GM21526 (cell line): ENCODE measurements around the gene KCTD8.

ENCODE experiments used
- ATAC-seq: cut with Tn5 transposase; IDR thresholded peaks from one replicate; pipeline ENCODE4 v1.9.1; 2021; ENCODE audit warnings: moderate library complexity; ENCODE audit not compliant: unreplicated experiment, low FRiP score

Gene KCTD8

DNA sequence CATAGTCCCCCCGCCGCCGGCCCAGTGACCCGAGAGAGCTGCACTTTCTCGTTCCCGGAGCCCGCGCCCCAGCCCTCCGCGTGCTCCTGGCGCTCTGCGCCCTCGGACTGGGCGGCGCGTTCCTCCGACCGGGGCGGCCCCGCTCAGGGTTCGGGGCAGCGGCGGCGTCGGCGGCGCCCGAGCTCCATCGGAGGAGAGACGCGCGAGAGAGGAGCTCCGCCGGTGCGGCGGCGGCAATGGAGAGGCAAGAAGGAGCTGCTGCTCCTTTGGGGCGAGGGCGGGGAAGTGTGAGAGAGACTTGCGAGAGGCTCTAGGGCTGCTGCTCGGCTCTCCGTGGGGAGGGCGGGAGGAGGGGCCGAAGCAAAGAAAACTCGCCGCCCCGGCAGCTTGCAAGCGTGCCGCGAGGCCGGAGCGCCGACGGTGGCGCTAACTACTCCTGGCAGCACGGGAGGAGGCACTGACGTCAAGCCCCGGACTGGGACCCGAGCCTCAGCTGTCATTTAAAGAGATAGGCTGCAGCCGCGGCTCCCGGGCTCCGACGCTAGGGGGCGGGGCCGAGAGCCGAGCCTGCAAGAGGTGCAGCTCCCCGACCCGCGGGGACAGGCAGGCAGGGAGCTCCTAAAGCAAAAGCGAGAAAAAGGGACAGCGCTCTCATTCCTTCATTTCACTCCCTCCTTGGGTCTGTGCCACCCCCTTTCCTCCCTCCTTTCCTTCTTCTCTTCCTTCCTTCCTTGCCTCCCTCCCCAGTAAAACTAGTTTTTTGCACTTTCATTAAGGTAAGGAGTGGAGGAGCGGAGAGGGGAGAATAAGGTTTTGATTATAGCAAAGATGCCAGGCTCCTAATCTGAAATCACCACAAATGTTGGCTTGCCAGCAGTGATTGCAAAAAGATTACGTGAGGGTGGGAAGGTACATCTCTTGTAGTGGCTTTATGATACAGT lies at the start of gene KCTD8:
Gene KCTD8, minus strand, starts transcription at position 289 of the 941 bp plus-strand sequence.
- ATAC-seq = peak; percentile 96

DNA sequence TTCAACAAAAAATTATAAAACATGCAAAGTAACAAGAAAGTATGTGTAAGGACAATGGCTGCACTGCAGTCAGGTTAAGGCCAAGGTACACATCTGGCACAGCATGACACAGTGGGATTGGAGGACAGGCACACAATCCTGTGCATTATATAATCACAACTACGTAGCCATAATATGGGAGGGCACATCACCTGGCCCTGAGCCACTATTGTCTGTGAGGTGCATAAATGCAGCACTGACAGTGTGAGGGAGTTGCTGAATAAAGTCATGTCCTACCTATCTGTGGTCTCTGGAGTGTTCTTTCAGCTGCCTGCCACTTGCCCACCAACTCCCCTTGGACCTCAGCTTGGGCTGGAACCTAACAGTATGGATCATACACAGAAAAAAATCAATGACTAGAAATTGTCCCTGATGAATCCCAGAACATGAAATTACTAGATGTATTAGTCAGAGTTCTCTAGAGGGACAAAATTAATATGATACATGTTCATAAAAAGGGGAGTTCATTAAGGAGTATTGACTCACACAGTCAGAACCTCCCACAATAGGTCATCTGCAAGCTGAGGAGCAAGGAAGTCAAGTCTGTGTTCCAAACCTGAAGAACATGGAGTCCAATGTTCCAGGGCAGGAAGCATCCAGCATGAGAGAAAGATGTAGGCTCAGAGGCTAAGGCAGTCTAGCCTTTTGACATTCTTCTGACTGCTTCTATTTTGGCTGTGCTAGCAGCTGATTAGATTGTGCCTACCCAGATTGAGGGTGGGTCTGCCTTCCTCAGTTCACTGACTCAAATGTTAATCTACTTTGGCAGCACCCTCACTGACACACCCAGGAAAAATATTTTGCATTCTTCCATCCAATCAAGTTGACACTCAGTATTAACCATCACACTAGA lies 46.4 kb upstream of the KCTD8 start:
- ATAC-seq = no peak

DNA sequence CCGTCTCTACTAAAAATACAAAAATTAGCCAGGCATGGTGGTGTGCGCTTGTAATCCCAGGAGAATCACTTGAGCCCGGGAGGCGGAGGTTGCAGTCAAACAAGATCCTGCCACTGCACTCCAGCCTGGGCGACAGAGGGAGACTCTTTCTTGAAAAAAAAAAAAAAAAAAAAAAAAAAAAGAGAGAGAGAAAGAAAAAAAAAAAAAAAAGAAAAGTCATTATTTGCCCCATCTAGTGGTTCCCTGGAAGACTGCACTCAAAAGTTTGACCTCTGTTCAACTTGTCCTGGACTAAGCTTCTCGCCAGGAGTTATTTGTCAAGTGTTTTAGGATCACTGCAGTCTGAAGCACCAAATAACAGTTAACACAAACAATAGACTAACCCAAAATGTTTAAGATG lies 45.3 kb upstream of the KCTD8 start:
- ATAC-seq = peak; percentile 56

DNA sequence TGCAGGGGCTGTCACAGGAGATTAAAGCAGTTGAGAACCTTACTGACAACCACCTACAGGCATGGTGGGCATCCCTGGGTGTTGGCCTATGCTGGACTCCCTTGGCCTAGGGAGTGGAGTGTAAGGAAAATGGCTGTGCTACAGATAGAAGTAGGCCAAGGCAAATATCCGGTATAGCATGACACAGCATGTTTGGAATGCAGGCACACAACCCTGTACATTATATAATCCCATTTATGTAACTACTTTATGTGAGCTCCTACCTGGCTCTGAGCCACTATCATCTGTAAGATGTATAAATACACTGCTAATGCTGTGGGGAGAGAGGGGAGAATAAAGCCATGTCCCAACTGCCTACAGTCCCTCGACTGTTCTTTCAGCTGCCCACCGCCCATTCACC lies 38.7 kb upstream of the KCTD8 start:
- no peak for ATAC-seq

DNA sequence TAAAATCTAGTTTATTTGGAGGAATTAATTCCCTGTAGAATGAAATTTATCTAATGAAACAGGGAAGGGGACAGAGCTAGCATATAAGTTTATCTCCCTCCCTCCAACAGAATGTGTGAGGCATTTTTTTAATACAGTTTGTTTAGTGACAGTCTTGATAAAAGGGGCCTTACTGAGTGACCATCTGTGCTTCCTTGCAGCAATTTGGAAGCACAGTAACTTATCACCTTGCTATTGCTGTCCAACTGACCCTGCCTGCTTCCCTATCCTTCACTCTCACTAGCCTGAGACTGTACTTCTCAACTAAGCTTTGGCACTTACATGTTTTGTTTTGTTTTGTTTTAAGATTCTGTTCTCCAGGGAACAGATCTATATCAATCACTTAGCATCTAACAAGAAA lies 31.1 kb upstream of the KCTD8 start:
- no peak for ATAC-seq

DNA sequence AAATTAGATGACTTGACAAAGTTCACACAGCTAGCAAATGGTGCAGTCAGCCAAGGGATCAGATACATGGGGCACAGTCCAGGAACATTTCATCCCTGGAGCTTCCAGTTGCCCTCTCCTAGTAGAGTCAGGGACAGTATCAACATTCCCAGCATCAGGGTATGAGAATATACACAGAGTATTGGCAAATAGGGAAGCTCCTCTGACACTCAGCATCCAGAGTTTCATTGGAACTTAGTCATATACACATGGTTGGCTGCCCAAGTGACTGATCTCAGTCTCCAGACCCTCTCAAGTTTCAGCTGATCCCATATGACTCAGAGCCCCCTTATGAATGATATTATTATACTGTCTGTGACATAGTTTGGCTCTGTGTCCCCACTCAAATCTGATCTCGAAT lies 13.7 kb upstream of the KCTD8 start:
- no peak for ATAC-seq

DNA sequence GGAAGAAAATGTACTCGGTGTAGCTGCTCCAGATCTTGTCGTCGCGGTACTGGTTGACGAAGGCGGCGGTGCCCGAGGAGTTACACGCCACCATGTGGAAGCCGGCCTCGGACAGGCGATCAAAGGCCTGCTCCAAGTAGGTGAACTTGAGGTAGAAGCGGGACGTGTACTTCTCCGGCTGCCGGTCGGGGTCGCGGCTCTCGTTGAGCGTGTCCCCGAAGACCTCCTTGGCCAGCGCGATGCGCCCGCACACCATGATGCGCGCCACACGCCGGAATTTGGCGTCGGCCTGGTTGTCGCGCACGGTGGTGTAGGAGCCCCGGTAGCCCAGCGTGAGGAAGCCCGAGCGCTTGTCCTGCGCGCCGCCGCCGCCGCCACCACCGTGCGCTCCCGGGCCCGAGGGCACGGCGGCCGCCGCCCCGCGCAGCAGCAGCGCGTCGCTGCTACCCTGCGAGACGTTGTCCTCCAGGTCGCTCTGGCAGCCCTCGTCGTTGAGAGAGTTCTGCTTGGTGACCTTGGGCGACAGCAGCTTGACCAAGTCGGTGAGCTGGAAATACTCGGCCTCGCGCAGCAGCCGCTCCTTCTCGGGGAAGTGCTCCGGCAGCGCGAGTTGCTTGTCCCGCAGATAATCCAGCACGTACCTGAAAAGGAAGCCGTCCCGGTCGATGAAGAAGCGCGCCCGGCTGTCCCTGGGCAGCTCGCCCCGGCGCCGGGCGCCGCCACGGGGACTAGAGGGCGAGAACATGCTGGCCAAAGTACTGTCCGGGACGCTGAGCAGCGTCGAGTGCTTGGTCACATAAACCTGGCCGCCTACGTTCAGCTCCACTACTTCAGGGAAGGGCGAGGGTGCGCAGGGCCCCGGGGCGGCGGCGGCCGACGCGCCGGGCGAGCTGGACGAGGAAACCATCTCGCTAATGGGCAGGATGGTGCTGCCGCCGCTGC lies 775 bp downstream of the KCTD8 start:
- ATAC-seq = peak; percentile 15

DNA sequence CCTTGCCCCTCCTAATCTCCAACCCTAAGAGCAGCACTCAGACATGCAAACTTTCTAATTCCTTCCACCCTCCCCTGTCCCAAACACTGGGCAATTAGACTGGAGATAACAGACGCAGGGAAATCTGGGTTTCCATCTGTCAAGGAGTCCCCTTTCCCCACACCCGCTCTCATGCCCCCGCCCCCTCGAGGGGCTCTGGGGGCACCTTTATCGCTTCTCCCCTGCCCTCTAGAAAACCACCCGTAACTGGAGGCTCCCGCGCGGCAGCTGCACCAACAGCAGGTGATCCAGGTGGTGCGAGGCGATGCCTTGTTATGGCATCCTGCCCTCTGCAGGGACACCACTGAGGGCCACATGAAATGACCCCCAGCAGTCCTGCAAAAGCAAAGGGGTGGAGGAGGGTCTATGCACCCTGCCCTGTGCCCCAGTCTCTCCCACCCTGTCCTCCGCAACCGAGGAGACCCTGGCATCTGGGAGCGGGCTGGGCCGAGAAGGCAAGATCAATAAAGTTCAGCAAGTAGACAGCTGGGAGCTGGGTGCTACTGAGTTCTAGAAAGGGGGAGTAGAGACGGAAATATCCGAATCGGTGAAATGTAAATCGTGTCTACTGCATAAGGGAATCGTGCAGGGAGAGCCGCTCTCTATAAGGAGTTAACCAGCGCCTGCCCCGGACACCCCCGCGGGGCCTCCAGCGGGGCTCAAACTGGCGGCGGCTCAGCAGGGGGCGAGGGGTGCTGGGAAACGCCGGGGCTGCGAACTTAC lies 1.6 kb downstream of the KCTD8 start:
- no peak for ATAC-seq

DNA sequence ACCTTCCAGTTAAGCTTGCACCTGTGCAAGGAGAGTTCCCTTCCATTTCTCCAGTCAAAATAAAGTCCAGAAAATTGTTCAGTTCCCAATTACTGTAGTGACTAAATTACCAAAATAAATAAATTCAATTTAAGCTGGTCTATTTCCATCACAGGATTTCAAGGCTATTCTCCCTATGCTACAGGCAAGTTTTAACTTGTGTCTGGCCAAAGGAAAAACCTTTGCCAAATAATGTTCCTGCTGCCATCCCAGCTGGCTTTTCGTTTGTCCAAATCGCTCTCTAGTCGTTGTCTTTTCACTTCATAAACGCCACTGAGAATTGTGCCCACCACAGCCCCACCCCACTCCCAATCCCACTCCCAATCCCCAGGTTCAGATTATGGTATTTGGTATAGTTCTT lies 2.4 kb downstream of the KCTD8 start:
- no peak for ATAC-seq

DNA sequence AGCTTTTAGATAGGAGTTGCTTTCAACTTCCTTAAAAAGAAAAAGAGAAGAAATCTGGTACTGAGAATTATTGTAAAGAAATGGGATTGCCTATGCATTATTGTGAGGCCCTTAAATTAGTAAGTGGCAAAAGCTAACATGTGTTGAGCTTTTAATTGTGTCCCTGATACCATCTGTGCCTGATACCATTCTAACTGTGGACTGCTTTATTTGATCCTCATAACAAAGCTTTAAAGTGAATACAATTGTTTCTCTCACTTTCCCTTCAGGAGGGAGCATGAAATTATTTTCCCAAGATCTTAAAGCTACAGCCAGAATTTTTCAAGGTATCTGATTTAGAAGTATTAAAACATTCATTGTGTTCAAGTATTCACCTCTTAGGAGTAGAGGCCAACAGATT lies 9.9 kb downstream of the KCTD8 start:
- ATAC-seq = no peak

DNA sequence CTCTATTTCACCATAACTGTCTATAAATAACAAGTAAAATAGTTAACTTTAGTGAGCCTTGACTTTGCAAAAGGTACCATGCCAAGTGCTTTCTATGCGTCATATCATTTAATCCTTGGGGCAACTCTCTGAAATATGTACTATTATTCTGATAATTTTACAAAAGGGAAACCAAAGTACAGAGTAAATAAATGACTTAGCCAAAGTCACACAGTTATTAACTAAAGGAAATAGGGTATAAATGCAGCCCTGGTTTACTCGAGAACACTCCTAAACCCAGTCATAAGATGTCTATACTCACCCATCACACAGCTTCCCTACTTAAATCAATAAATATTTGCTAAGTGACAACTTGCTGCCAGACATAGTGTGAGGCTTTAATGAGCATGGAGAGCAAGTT lies 14.4 kb downstream of the KCTD8 start:
- ATAC-seq = no peak

DNA sequence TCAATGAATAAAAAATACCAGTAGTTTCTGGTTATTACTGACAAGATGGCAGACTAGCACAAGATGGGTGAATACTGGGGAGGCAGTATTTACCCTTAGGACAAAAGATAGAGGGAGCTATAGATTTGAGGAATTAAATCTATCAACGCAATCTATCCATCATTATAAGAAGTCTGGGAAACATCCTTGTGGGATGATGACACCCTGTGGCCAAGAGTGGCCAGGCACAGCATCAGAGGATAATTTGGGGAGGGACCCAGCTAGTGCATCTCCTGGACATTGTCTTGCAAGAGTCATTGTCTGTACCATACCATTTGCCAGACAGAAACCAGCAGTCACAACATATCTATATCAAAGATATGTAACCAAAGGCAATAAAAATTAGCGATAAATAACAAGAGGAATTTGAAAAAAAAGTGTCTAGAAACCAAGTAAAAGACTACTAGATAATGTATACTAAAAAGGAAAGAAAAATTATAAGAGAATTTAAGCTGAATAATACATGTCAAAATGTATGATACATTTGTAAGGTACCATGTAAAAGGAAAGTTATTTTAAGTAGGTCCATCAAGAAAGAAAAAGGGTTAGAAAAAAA lies 22.9 kb downstream of the KCTD8 start:
- ATAC-seq = no peak

DNA sequence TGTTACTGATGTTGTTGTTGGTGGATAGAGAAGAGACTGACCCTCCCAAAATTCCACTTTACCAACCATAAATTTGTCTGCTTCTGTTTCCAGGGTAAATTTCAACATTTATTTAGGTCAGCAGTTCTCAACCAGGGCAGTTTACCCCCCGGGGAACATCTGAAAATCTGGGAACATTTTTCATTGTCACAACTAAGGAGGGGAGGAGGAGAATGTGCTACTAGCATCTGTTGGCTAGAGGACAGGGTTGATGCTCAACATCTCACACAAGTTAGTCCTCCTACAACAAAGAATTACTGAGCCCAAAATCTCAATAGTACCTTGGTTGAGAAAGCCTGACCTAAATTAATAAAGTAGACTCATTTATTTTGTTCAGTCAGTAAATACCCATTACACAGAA lies 25.7 kb downstream of the KCTD8 start:
- ATAC-seq = no peak

DNA sequence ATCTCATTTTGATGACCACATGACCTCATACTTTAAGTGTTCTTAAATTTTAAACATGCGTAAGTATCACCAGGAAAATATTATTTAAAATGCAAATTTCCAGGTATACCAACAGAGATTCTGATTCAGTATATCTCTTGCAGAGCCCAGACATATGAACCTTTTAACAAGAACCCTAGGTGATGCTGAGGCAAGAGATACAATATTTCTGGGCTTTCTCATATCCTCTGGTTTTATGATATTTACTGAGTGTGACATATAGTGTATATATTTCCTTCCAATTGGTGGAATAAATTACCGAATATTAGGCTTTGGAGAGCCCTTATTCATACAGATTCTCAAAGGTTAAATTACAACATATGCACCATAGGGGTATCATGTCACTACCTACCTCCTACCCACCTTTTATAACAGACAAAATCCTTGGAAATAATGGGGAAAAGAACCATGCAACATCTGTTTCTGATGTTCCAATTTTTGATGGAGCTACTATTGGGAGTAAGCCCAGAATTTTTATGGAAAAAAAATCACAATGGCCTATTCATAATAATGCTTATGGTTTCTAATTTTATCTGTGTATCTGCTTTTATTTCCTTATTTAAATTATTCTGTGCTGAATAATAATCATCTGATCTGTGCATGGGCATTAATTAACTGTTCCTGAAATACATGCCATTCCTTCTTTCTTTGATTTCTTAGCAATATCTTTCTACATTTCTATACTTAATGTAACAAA lies 27.1 kb downstream of the KCTD8 start:
- ATAC-seq = no peak

DNA sequence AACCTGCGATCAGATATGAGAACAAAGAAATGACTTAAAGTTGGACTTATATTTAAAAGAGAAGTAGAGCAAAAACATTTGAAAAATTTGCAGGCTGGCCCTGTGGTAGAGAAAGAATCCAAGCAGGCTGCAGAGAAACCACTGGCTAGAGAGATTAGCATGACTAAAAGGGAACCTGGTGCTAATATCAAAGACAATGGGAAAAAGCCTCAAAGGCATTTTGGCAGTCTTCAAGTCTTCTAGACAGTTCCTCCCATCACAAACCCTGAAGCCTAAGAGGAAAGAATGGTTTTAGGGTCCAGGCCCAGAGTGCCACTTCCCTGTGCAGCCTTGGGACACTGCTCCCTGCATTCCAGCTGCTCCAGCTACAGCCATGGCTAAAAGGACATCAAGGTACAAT lies 33.4 kb downstream of the KCTD8 start:
- no peak for ATAC-seq

DNA sequence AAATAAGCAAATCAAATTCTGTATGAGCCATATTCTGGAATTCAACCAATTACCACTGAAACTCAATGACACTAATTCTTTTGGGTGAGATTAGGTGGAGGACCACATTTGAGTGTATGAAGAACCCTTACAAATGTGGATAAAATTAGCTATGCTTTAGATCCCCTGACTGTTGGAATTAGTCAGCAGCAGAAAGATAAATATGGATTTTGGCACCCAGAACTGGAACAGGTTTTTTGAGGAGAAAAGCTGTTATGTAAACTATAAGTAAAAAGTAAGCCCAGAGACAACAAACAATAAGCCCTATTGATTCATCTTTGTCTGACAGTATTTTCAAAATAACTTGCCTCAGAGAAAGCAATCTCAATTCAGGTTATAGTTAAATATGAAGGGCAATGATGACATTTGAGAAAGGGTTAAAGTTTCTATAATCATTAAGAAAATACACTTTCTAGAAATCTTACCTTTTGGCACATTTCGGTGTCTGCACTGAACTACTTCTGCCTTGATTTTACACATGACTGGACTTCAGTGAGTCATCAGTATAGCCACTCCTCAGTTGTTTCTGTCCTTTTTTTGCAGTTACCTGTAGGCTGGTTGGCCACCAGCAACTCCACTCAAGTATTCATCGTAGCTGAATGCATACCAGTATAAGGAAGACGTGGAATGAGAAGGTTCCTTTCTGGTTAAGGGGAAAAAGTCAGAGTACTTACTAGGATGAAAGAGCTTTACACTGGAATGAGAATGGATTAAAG lies 80.0 kb downstream of the KCTD8 start:
- no peak for ATAC-seq

DNA sequence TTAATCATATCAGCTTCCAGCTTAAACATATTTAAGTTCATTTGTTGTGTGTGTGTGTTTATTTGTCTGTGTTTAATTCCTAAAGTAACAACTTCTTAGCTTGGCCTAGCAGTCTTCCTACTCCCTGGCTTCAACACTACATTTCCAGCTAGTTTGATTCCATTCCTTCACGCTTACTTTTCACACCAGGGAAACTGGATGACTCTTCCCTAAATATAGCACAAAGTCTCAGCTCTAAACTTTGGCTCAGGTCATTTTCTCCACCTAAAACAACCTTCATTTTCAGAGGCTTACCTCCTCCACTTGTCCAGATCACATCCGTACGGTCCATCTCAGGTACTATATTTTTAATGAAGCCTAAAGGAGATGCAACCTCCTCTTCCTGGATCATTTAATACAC lies 94.4 kb downstream of the KCTD8 start:
- no peak for ATAC-seq

DNA sequence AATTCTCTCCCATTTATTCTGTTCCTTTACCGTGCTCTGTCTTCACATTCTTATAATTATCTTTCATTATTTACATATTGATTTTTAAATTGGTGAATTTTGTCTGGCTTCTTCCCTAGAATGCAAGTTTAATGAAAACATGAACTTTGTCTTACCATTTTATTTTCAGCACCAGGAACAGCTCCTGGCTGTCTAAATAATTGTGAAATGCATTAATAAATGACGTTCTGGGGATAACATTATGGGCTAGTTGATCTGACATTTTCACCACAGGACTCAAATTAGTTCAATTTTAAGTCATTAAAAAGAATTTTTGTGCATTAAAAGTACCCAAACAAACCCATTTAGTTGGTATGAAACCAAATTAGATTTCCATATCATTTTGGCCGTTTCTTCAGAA lies 97.5 kb downstream of the KCTD8 start:
- ATAC-seq = no peak
